DOHH2 (cell line): ENCODE measurements around the gene STX1A.

Experiments
- H3F3A ChIP-seq: fragments of 200-600 bp; sonication (generic), shearing (Covaris generic); 2 replicates; pipeline ENCODE4 v1.6.0; 2016; ENCODE audit warnings: antibody characterized with exemption, mild to moderate bottlenecking; ENCODE audit not compliant: control insufficient read depth, insufficient read depth
- H3K27ac ChIP-seq: fragments of 200-600 bp; sonication (generic); 2 replicates; pipeline ENCODE4 v1.5.1; 2014; ENCODE audit warnings: low read depth, mild to moderate bottlenecking, low read length, moderate library complexity
- H3K27me3 ChIP-seq: fragments of 200-600 bp; sonication (generic); 2 replicates; pipeline ENCODE4 v1.6.1; 2014; ENCODE audit warnings: mild to moderate bottlenecking, low read length, mixed read lengths; ENCODE audit not compliant: control insufficient read depth
- H3K36me3 ChIP-seq: fragments of 200-600 bp; sonication (generic); 2 replicates; pipeline ENCODE4 v1.6.1; 2014; ENCODE audit warnings: mild to moderate bottlenecking, low read length, moderate library complexity, mixed read lengths; ENCODE audit not compliant: control insufficient read depth
- H3K4me1 ChIP-seq: fragments of 200-600 bp; sonication (generic); 2 replicates; pipeline ENCODE4 v1.6.1; 2014; ENCODE audit warnings: mild to moderate bottlenecking, low read length, mixed read lengths; ENCODE audit not compliant: control insufficient read depth
- H3K4me2 ChIP-seq: fragments of 200-600 bp; sonication (generic); 2 replicates; pipeline ENCODE4 v1.6.0; 2014; ENCODE audit warnings: mild to moderate bottlenecking, low read length, moderate library complexity
- H3K4me3 ChIP-seq: fragments of 200-600 bp; sonication (generic); 2 replicates; pipeline ENCODE4 v1.5.1; 2014; ENCODE audit warnings: mild to moderate bottlenecking, low read length, mixed read lengths
- H3K79me2 ChIP-seq: fragments of 200-600 bp; sonication (generic); 2 replicates; pipeline ENCODE4 v1.6.1; 2014; ENCODE audit warnings: mild to moderate bottlenecking, low read length, mixed read lengths; ENCODE audit not compliant: control insufficient read depth
- H3K9me2 ChIP-seq: fragments of 200-600 bp; sonication (generic); replicated peaks from 2 replicates; pipeline ENCODE4 v1.6.1; 2014; ENCODE audit warnings: mild to moderate bottlenecking, low read length, mixed read lengths; ENCODE audit not compliant: control insufficient read depth
- H3K9me3 ChIP-seq: fragments of 200-600 bp; sonication (generic); 2 replicates; pipeline ENCODE4 v1.6.1; 2014; ENCODE audit warnings: antibody characterized with exemption, low read length, mixed read lengths; ENCODE audit not compliant: control insufficient read depth, insufficient read depth
- H4K20me1 ChIP-seq: fragments of 200-600 bp; sonication (generic); 2 replicates; pipeline ENCODE4 v1.6.0; 2014; ENCODE audit warnings: low read depth, mild to moderate bottlenecking, antibody characterized with exemption, low read length, moderate library complexity; ENCODE audit not compliant: control insufficient read depth, insufficient read depth
- EZH2phosphoT487 ChIP-seq: fragments of 200-600 bp; sonication (generic); IDR thresholded peaks from 2 replicates; pipeline ENCODE4 v1.6.1; 2017; ENCODE audit warnings: borderline replicate concordance, mild to moderate bottlenecking, antibody characterized with exemption, low read length, moderate library complexity, mixed read lengths
- TF ChIP-seq, protein P1 (sequence below): fragments of 200-600 bp; sonication (generic); IDR thresholded peaks from one replicate; pipeline ENCODE4 v1.5.1; 2014; ENCODE audit warnings: antibody characterized with exemption, mild to moderate bottlenecking, low read depth, low read length; ENCODE audit not compliant: poor library complexity, severe bottlenecking

The STX1A gene

DNA sequence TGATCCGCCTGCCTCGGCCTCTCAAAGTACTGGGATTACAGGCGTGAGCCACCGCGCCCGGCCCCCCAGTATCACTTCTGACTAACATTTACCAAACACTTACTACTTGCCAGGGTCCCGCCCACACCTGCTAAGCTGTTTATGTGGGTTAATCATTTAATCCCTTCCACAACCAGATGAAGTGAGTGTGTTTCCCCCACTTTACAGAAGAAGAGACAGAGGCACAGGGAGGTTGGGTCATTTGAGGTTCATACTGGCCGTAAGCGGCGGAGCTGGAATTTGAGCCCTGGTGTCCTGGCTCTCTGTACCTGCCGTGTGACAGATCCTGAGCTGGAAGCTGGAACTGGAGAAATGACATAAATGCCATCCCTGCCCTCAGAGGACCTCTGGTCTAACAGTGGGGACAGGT lies 66.9 kb downstream of the STX1A start:
- Histone ChIP-seq H3K4me1 (peaks cover 5% of the 10 kb centered on the region), H3K79me2 (no peaks in the 10 kb centered on the region), H4K20me1 (no peaks in the 10 kb centered on the region), H3K36me3 (no peaks in the 10 kb centered on the region), H3K27ac (no peak overlapping the region), H3K4me3 (no peak overlapping the region), H3K9me2 (no peaks in the 10 kb centered on the region), H3K27me3 (peaks cover 33% of the 10 kb centered on the region), H3K4me2 (no peak overlapping the region), H3F3A (no peaks in the 10 kb centered on the region), H3K9me3 (no peaks in the 10 kb centered on the region)
- TF ChIP-seq, protein P1, sequence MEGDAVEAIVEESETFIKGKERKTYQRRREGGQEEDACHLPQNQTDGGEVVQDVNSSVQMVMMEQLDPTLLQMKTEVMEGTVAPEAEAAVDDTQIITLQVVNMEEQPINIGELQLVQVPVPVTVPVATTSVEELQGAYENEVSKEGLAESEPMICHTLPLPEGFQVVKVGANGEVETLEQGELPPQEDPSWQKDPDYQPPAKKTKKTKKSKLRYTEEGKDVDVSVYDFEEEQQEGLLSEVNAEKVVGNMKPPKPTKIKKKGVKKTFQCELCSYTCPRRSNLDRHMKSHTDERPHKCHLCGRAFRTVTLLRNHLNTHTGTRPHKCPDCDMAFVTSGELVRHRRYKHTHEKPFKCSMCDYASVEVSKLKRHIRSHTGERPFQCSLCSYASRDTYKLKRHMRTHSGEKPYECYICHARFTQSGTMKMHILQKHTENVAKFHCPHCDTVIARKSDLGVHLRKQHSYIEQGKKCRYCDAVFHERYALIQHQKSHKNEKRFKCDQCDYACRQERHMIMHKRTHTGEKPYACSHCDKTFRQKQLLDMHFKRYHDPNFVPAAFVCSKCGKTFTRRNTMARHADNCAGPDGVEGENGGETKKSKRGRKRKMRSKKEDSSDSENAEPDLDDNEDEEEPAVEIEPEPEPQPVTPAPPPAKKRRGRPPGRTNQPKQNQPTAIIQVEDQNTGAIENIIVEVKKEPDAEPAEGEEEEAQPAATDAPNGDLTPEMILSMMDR = no peak
- no peak for TF ChIP-seq EZH2phosphoT487

DNA sequence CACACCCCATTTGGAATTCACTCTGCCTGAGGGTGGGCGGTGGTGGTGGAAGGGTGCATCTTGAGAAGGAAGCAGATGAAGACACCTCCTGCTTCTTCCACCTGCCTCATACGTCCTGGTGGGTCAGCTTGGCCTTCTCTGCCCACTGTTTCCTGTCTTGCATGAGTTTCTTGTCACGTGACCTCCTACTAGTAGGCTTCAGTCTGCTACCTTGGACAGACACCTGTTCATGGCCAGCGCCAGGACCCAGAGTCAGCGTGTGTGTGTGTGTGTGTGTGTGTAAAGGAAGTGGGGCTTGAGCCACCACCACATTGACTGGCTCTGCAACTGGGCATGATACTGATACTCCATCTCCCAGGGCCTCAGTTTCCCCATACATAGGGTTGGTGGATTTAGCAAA lies 68.9 kb downstream of the STX1A start:
- TF ChIP-seq EZH2phosphoT487 = no peak
- TF ChIP-seq, protein P1 = no peak
- Histone ChIP-seq H4K20me1 (0 out of 2 replicates have a peak, but pooled peaks cover 3% of the 10 kb centered on the region), H3K4me3 (no peak overlapping the region), H3K36me3 (no peaks in the 10 kb centered on the region), H3K9me3 (no peaks in the 10 kb centered on the region), H3F3A (no peaks in the 10 kb centered on the region), H3K4me2 (no peak overlapping the region), H3K4me1 (peaks cover 5% of the 10 kb centered on the region), H3K9me2 (no peaks in the 10 kb centered on the region), H3K27me3 (peaks cover 51% of the 10 kb centered on the region), H3K27ac (no peak overlapping the region), H3K79me2 (no peaks in the 10 kb centered on the region)

DNA sequence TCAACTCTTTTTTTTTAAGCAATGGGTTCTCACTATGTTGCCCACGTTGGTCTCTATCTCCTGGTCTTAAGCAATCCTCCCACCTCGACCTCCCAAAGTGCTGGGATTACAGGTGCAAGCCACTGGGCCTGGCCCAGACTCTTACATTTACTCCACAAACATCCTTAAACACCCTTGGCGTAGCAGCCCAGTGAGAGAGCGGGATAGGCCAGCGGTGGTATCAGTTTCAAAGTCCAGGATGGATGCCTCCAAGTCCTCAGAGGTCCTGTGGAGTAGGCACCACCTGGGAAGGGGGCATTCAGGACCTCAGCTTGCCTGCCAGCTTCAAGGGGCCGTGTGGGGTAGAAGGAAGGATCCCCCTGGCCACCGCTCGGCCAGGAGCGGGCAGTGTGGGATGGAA lies 69.9 kb downstream of the STX1A start:
- no peaks in the 10 kb centered on the region for H3K36me3 ChIP-seq
- peaks cover 60% of the 10 kb centered on the region for H3K27me3 ChIP-seq
- H3K4me1 ChIP-seq = peaks cover 5% of the 10 kb centered on the region
- TF ChIP-seq, protein P1 = no peak
- TF ChIP-seq EZH2phosphoT487 = no peak
- no peak overlapping the region for H3K4me2 ChIP-seq
- H4K20me1 ChIP-seq = 0 out of 2 replicates have a peak, but pooled peaks cover 3% of the 10 kb centered on the region
- H3K9me3 ChIP-seq = no peaks in the 10 kb centered on the region
- no peaks in the 10 kb centered on the region for H3K79me2 ChIP-seq
- no peaks in the 10 kb centered on the region for H3F3A ChIP-seq
- no peak overlapping the region for H3K27ac ChIP-seq
- H3K4me3 ChIP-seq = no peak overlapping the region
- no peaks in the 10 kb centered on the region for H3K9me2 ChIP-seq
